Upper lobe of left lung (tissue), 4 donors: Measurements from ENCODE around the gene AGBL5.

Source experiments
- CTCF ChIP-seq, 6 experiments: fragments of 450-650 bp in 4 of 6; fragments of 200-600 bp in 2 of 6; sonication (generic) in 2 of 6; IDR thresholded peaks; one replicate each; pipeline ENCODE4 v1.5.1; 2016 to 2019; ENCODE audit warnings: antibody characterized with exemption in 6 of 6
- EP300 ChIP-seq, 4 donors: sonication (generic); formaldehyde crosslinking; IDR thresholded peaks; one replicate each; pipeline ENCODE4 v1.5.1; 2017; ENCODE audit warnings: antibody characterized with exemption in 4 of 4, control low read depth in 2 of 4
- POLR2A ChIP-seq, 4 donors: fragments of 450-650 bp; IDR thresholded peaks; one replicate each; pipeline ENCODE4 v1.5.1; 2016 to 2017; ENCODE audit warnings: antibody characterized with exemption in 4 of 4, mild to moderate bottlenecking in 2 of 4
- POLR2AphosphoS5 ChIP-seq, 2 donors: sonication (generic); formaldehyde crosslinking; IDR thresholded peaks; one replicate each; pipeline ENCODE4 v1.5.1; 2017; ENCODE audit warnings: antibody characterized with exemption in 2 of 2

- TF ChIP-seq CTCF (IDR thresholded peaks at IDR 0.05), result no peak
- TF ChIP-seq POLR2AphosphoS5 (IDR thresholded peaks at IDR 0.05), result no peak
- no peak for TF ChIP-seq EP300 (IDR thresholded peaks at IDR 0.05)
- TF ChIP-seq POLR2A (IDR thresholded peaks at IDR 0.05), result no peak
Measured at GRCh38 chr2:27001950-27002349, 49.5 kb upstream of the AGBL5 start.
